A549 treated with DMSO at 1 μM for 4 hours (cell line): ENCODE results near the gene HDAC3. TPM values are rescaled to one million over a fixed set of nuclear protein-coding genes. Genes with fewer than 3 reads are reported as not detected.

Experiments used
- total RNA-seq: library from RNA; stranded (reverse); fragments of 200-300 nt; extraction: Qiagen RNA extraction; gene quantifications from 5 replicates; pipeline ENCODE4 v1.2.3, GENCODE V29; 2022; ENCODE audit warnings: low read depth

HDAC3 gene
- total RNA-seq, result 44.8 to 53.9 TPM (median 50.6 TPM) in 5 replicates

DNA sequence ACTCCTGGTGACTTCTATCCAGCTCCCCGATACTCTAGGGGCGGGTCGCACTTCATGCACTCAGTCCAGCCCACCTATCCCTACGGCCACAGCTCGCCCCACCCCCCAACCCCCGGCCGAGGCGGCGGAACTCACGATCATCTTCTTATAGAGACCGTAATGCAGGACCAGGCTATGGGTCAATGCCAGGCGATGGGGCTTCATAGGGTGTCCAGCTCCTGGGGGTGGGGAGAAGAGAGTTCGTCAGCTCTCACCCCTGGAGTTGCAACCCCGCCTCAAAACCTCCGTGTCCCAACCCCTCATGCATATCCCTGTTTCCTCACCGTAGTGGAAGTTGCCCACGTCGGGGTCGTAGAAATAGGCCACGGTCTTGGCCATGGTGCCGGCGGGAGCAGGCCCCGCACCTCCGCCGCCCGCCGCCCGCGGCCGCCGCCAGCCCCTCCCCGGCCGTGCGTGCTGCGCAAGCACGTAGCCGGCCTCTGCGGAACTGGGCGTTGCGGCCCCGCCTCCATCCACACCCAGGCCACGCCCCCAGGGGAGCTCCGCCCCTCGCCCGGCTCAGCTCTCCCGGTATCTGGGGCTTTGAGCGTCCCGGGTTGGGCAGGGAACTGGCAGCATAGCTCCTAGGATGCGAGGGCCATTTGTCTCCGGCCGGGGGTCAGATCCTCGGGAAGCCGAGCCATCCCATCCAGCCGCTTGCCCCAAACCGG, at the start of gene HDAC3, which contains the start of gene RELL2:
Gene HDAC3 (minus strand): TSS at position 437 of the 710 bp plus-strand sequence. CDS start 59 bp downstream, at position 378.
Gene RELL2 (plus strand): TSS at position 585 of the 710 bp plus-strand sequence. CDS start 1,229 bp downstream, outside the sequence.

DNA sequence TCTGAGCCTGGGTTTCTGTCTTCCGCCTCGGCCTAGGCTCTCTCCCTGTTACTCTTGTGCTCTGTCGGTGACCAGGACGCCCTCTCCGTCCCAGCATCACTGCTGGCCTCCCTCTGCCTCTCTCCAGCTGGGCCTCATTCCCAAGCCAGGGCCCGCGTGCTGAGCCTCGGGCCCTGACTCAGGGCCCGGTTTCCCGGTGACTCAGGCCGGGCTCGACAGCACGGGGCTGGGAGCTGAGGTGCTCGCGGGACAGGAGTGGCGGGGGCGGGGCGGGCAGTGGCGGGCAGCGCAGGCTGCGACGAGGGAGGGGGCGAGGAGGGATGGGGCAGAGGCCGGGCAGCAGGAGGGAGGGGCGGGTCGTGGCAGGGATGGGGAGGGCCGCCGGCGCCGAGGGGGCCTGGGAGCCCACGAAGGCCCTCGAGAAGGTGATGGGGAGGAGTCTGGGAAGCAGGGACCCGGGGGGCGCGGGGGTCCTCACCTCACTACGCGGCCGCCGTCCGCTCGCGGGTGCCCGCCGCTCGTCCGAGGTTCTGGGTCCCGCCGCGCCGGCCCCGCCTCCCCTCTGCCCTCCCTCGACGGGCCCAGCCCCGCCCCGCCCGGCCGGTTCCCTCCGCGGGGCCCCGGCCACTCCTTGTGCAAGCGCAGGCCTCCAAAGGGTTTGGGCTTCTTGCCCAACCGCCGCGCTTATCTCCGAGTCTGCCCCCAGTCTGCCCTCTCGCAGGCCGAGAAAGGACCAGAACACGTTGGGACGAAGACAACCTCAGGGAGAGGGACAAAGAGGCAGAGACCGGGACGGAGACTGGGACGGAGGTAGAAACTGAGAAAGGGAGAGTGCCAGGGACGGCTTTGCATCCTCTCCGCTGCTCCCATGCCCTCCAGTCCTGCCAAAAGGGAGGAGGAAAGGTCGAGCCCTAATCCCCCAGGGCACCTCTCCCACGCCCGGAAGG, 45.3 kb upstream of the HDAC3 start, which contains the start of gene ARAP3:
Gene ARAP3 (minus strand): TSS at position 536 of the 947 bp plus-strand sequence. CDS start 1,744 bp downstream, outside the sequence.

DNA sequence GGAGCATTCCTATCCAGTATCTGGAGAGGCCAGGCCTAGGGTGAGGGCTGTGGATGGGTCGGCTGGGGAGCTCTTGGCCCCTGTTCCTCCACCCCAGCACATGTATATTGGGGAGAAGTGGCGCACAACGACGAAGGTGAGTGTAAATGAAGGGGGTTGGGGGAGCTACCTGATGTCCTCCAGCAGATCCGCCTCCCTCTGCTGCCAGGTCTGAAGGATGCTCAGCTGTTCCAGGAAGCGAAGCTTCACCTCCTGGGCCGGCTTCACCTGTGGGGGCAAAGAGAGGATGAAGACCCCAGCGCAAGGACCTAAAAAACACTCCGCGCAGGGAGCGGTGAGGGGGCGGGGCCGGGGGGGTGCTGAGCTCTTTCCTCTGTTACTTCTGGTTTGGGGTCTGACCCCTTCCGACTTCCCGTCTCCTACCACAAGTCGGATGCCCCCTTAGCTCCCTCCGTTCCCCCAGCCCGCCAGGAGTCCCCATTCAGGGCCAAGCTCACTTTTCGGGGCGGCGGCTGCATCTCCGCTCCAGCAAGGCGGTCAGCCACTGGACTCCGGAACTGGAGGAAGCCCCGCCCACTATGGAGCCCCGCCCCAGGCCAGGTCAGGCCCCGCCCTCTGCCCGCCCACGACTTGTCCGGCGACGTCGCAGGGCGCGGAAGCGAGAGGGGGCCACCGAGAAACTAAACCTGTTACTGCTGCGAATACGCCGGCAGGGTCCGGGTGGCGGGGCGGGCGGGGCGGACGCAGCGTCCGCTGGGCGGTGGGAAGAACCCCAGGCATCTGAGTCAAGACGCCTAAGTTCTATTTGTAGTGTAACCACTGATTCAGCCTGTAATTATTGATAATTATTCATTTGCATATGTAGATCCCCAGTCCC, 14.4 kb upstream of the HDAC3 start, which contains the start of gene FCHSD1:
Gene FCHSD1 (minus strand): TSS at position 568 of the 877 bp plus-strand sequence. CDS start 50 bp downstream, at position 518.

DNA sequence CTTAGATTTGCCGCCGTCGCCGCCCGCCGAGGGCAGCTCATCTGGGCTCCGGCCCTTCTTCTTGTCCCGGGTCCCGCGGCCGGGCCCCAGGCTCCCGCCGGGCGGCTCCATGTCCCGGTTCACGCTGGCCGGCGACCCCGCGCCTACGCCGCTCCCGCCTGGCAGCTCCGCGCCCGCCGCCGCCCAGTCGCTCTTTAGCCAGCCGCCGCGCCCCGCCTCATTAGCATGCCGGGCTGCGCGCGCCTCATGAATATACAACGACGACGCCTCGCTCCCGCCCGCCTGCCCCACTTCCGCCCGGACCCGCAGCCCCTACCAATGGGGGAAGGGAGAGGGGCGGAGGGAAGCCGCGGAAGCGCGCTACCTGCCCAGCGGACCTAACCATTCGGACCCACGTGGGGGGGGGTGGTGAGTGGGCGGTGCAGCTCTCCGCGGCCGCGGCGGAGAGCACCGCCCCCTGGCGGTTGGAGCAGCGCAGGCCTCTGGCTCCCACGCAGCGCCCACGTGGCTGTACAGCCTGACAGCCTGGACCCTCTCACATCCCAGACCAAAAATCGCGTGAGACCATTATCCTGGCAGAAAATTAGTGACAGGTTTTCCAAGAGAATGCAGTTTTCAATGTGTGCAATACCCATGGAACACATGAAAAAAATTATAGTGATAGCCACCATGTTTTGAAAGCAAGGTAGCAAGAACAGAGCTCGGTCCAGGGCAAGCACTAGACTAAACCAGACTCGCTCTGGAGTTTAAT, 17.7 kb downstream of the HDAC3 start, which contains the start of gene DIAPH1:
Gene DIAPH1 (minus strand): TSS at position 197 of the 751 bp plus-strand sequence. CDS start 86 bp downstream, at position 111.

Other genes with a start within 250 kb of the HDAC3 start
- 0.77 to 1.0 TPM (median 0.88 TPM) in 5 replicates for gene PCDHGB4, start 249.2 kb downstream of the HDAC3 start, total RNA-seq
- 0.02 to 0.03 TPM (median 0.02 TPM) in 3 of 5 replicates, not detected in the others for gene PCDHGA8, start 244.2 kb downstream of the HDAC3 start, total RNA-seq
- 2.3 to 2.7 TPM (median 2.6 TPM) in 5 replicates for gene PCDHGB5, start 238.9 kb downstream of the HDAC3 start, total RNA-seq
- 0.04 to 0.09 TPM (median 0.06 TPM) in 4 of 5 replicates, not detected in the other for gene PCDHGA9, start 234.1 kb downstream of the HDAC3 start, total RNA-seq
- gene PCDHGB6, start 228.8 kb downstream of the HDAC3 start, total RNA-seq, result 0.09 to 0.23 TPM (median 0.13 TPM) in 5 replicates
- 0.03 TPM in 1 of 5 replicates, not detected in the others for gene PCDHGA10, start 223.9 kb downstream of the HDAC3 start, total RNA-seq
- gene PCDHGB7, start 219.2 kb downstream of the HDAC3 start, total RNA-seq, result 0.06 to 0.08 TPM (median 0.06 TPM) in 4 of 5 replicates, not detected in the other
- not detected in 5 replicates for gene PCDHGA11, start 215.8 kb downstream of the HDAC3 start, total RNA-seq
- 0.02 to 0.03 TPM in 2 of 5 replicates, not detected in the others for gene PCDHGA12, start 206.3 kb downstream of the HDAC3 start, total RNA-seq
- 5.7 to 7.4 TPM (median 6.8 TPM) in 5 replicates for gene PCDHGC3, start 160.9 kb downstream of the HDAC3 start, total RNA-seq
- not detected in 5 replicates for gene PCDHGC4, start 151.8 kb downstream of the HDAC3 start, total RNA-seq
- gene PCDHGC5, start 147.8 kb downstream of the HDAC3 start, total RNA-seq, result 0.05 TPM in 1 of 5 replicates, not detected in the others
- 102 to 110 TPM (median 107 TPM) in 5 replicates for gene DIAPH1, start 17.8 kb downstream of the HDAC3 start, total RNA-seq
- gene RELL2, start 148 bp upstream of the HDAC3 start, total RNA-seq, result 3.5 to 5.7 TPM (median 4.0 TPM) in 5 replicates
- 7.7 to 11.9 TPM (median 9.8 TPM) in 5 replicates for gene FCHSD1, start 14.6 kb upstream of the HDAC3 start, total RNA-seq
- 3.6 to 6.0 TPM (median 4.8 TPM) in 5 replicates for gene ARAP3, start 45.4 kb upstream of the HDAC3 start, total RNA-seq
- 1.5 to 2.4 TPM (median 2.1 TPM) in 5 replicates for gene PCDH1, start 241.6 kb upstream of the HDAC3 start, total RNA-seq